Right ventricle myocardium superior (tissue), 1 donor: ENCODE data around the gene NOX4. TPM values are rescaled to one million over a fixed set of nuclear protein-coding genes. Genes with fewer than 3 reads are reported as not detected.

Experiments
- total RNA-seq: library from RNA; stranded (reverse); fragmentation: NEBNext Ultra II Directional; extraction: Animal tissue kit (Norgen Biotek cat#: 25700); gene quantifications from one replicate; pipeline ENCODE4 v1.2.1, GENCODE V29; 2021
- donor health status: DM: no; HTN: yes; CAD: no; lungs with severe emphysema.

NOX4 gene
- total RNA-seq, 1 donor from 2014 or later, result 1.7 TPM

Other genes with a start within 250 kb of the NOX4 start
- not detected for gene TRIM77, start 218.9 kb upstream of the NOX4 start, total RNA-seq